ACC112 (cell line): Measurements from ENCODE around the gene TAS1R1.
"Not testable (repeated sequence)": the region's sequence is repeated elsewhere in the genome, so short reads cannot be mapped to it uniquely, and the experiment has no call there.

Experiments used
- H2AFZ ChIP-seq: fragments of 200-600 bp; sonication (generic); one replicate; pipeline ENCODE4 v1.6.0; 2017; ENCODE audit warnings: antibody characterized with exemption, low read length; ENCODE audit not compliant: unreplicated experiment
- H3K27ac ChIP-seq: fragments of 200-600 bp; sonication (generic); 2 replicates; pipeline ENCODE4 v1.5.1; 2014; ENCODE audit warnings: low read depth, mild to moderate bottlenecking, antibody characterized with exemption, low read length, moderate library complexity
- H3K27me3 ChIP-seq: fragments of 200-600 bp; sonication (generic); 2 replicates; pipeline ENCODE4 v1.6.1; 2014; ENCODE audit warnings: mild to moderate bottlenecking, antibody characterized with exemption, low read length, moderate library complexity, mixed read lengths; ENCODE audit not compliant: insufficient read depth
- H3K36me3 ChIP-seq: fragments of 200-600 bp; sonication (generic); 2 replicates; pipeline ENCODE4 v1.6.1; 2016; ENCODE audit warnings: mild to moderate bottlenecking, antibody characterized with exemption, low read length, moderate library complexity, mixed read lengths; ENCODE audit not compliant: insufficient read depth
- H3K4me1 ChIP-seq: fragments of 200-600 bp; sonication (generic); one replicate; pipeline ENCODE4 v1.6.1; 2016; ENCODE audit warnings: low read length, mixed read lengths; ENCODE audit not compliant: insufficient read depth, unreplicated experiment, control insufficient read depth
- H3K4me3 ChIP-seq: fragments of 200-600 bp; sonication (generic); 2 replicates; pipeline ENCODE4 v1.5.1; 2014; ENCODE audit warnings: mild to moderate bottlenecking, low read depth, low read length
- H3K79me2 ChIP-seq: fragments of 200-600 bp; sonication (generic); one replicate; pipeline ENCODE4 v1.6.0; 2016; ENCODE audit warnings: low read length; ENCODE audit not compliant: control insufficient read depth, unreplicated experiment, insufficient read depth

Gene TAS1R1

GRCh38 chr1:6599141-6599975 lies 44.3 kb downstream of the TAS1R1 start:
- Histone ChIP-seq H3K27ac (no peak overlapping the region), H3K4me3 (peak overlapping the region; percentile 69), H3K36me3 (peaks cover 4% of the 10 kb centered on the region; the same call in 1 of the 2 replicates)

GRCh38 chr1:6599991-6600390 lies 44.9 kb downstream of the TAS1R1 start:
- H3K4me3 ChIP-seq = peak overlapping the region; percentile 95
- H3K36me3 ChIP-seq, H2AFZ ChIP-seq, H3K27me3 ChIP-seq: not testable (repeated sequence)
- H3K27ac ChIP-seq = peak overlapping the region; percentile 99
- peaks cover 67% of the 10 kb centered on the region for H3K79me2 ChIP-seq
- peaks cover 34% of the 10 kb centered on the region for H3K4me1 ChIP-seq

More at GRCh38 chr1:6599141-6599975, 44.3 kb downstream of the TAS1R1 start:
- H2AFZ ChIP-seq = no peak overlapping the region
- no peaks in the 10 kb centered on the region for H3K27me3 ChIP-seq
- H3K79me2 ChIP-seq = peaks cover 67% of the 10 kb centered on the region
- peaks cover 28% of the 10 kb centered on the region for H3K4me1 ChIP-seq

- H3K4me1 ChIP-seq = peaks cover 38% of the 10 kb centered on the region
- peaks cover 66% of the 10 kb centered on the region for H3K79me2 ChIP-seq
- H3K4me3 ChIP-seq = peak overlapping the region; percentile 95
- peaks cover 4% of the 10 kb centered on the region; the same call in 1 of the 2 replicates for H3K36me3 ChIP-seq
- peak overlapping the region; percentile 99 for H3K27ac ChIP-seq
- H2AFZ ChIP-seq = no peak overlapping the region
- H3K27me3 ChIP-seq = no peaks in the 10 kb centered on the region
Observed at GRCh38 chr1:6600410-6601048, 45.4 kb downstream of the TAS1R1 start.

GRCh38 chr1:6601049-6601922 lies 46.2 kb downstream of the TAS1R1 start:
- no peak overlapping the region for H2AFZ ChIP-seq
- peaks cover 38% of the 10 kb centered on the region for H3K4me1 ChIP-seq
- H3K36me3 ChIP-seq = peaks cover 4% of the 10 kb centered on the region; the same call in 1 of the 2 replicates
- peak overlapping the region; percentile 95 for H3K4me3 ChIP-seq
- no peaks in the 10 kb centered on the region for H3K27me3 ChIP-seq
- peaks cover 58% of the 10 kb centered on the region for H3K79me2 ChIP-seq
- peak overlapping the region; percentile 99 for H3K27ac ChIP-seq

- Histone ChIP-seq H3K27me3 (no peaks in the 10 kb centered on the region), H3K27ac (peak overlapping the region; percentile 99), H2AFZ (no peak overlapping the region)
Observed at GRCh38 chr1:6601923-6602668, 47.0 kb downstream of the TAS1R1 start.

GRCh38 chr1:6602669-6603237 lies 47.6 kb downstream of the TAS1R1 start, which contains the start of gene KLHL21:
KLHL21 (minus strand) TSS chr1:6602869; CDS start chr1:6602817, 52 bp downstream.
- H3K36me3 ChIP-seq = no peaks in the 10 kb centered on the region
- H3K4me3 ChIP-seq = peak within 1 kb of the TSS; percentile 95
- peak within 1 kb of the TSS; percentile 99 for H3K27ac ChIP-seq
- peaks cover 31% of the 10 kb centered on the region for H3K4me1 ChIP-seq
- H2AFZ ChIP-seq = peak within 1 kb of the TSS; percentile 81
- H3K79me2 ChIP-seq = peaks cover 44% of the 10 kb centered on the region
- H3K27me3 ChIP-seq = no peaks in the 10 kb centered on the region

More at GRCh38 chr1:6601923-6602668, 47.0 kb downstream of the TAS1R1 start:
- Histone ChIP-seq H3K79me2 (peaks cover 50% of the 10 kb centered on the region), H3K4me3 (peak overlapping the region; percentile 95), H3K4me1 (peaks cover 37% of the 10 kb centered on the region), H3K36me3 (peaks cover under 1% of the 10 kb centered on the region; the same call in 1 of the 2 replicates)

- H2AFZ ChIP-seq = peak overlapping the region; percentile 81
- peak overlapping the region; percentile 95 for H3K4me3 ChIP-seq
- no peaks in the 10 kb centered on the region for H3K36me3 ChIP-seq
- H3K27me3 ChIP-seq = no peaks in the 10 kb centered on the region
- peak overlapping the region; percentile 99 for H3K27ac ChIP-seq
- peaks cover 27% of the 10 kb centered on the region for H3K4me1 ChIP-seq
- peaks cover 38% of the 10 kb centered on the region for H3K79me2 ChIP-seq
Observed at GRCh38 chr1:6603238-6603914, 48.3 kb downstream of the TAS1R1 start.

- H3K4me1 ChIP-seq = peaks cover 24% of the 10 kb centered on the region
- H3K79me2 ChIP-seq = peaks cover 34% of the 10 kb centered on the region
- H3K4me3 ChIP-seq = peak overlapping the region; percentile 95
- H3K27me3 ChIP-seq = no peaks in the 10 kb centered on the region
- peak overlapping the region; percentile 99 for H3K27ac ChIP-seq
- no peaks in the 10 kb centered on the region for H3K36me3 ChIP-seq
- peak overlapping the region; percentile 81 for H2AFZ ChIP-seq
Observed at GRCh38 chr1:6603915-6604558, 48.9 kb downstream of the TAS1R1 start.
